Stimulated activated CD8-positive, alpha-beta memory T cell treated with anti-CD3 and anti-CD28 coated beads, Interleukin-4, amount 100 ng/mL, for 24 hours (primary cell): Measurements from ENCODE around the gene WDR87.
"Not testable (repeated sequence)": the region's sequence is repeated elsewhere in the genome, so short reads cannot be mapped to it uniquely, and the experiment has no call there.

Source experiments
- DNase-seq: peaks from one replicate; pipeline ENCODE4 v3.0.0-alpha.2; 2020; ENCODE audit warnings: low read depth

WDR87 gene

DNA sequence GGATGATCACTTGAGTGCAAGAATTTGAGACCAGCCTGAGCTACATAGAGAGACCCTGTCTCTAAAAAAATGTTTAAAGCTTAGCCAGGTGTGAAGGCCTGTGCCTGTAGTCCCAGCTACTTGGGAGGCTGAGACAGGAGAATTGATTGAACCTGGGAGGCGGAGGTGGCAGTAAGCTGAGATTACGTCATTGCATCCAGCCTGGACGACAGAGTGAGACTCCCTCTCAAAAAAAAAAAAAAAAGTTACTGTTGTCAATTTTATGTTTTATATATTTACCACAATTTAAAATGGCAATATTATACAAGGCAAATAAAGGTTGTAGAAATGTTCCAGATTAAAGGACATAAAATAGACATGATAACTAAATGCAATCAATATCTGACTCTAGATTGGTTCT is 29.2 kb downstream of the WDR87 start:
- no peak for DNase-seq

DNA sequence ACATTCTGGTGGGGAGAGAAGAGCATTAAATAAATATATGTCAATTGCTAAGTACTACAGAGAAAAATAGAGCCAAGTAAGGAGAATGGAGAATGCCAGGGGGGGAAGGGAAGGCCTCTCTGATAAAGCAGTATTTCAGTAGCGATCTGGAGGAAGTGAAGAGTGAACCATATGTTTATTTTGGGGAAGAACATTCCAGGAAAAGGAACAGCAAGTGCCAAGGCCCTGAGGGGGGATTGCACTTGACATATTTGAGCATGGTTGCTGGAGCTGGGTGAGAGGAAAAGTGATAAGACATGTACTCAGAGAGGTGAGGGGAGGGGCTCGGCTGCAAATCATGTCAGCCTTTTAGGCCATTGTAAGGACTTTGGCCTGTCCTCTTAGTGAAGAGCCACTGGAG is 30.4 kb downstream of the WDR87 start:
- DNase-seq = no peak

DNA sequence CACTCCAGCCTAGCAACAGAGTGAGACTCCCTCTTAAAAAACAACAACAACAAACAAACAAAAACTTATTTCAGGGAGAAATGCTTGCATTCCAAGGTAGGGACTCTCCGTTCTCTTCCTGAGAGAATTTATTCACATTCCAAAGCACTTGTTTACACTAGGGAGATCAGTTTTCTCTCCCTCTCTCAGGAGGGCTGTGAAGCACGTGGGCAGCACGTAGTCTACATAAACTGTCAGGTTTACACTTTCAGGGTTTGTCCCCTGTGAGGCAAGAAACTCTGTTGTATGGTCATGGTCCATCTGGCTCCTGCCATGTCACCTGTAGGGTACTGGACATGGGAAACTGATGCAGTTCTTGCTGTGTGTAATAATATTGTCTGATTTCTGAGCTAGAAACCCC is 31.6 kb downstream of the WDR87 start:
- DNase-seq = no peak

DNA sequence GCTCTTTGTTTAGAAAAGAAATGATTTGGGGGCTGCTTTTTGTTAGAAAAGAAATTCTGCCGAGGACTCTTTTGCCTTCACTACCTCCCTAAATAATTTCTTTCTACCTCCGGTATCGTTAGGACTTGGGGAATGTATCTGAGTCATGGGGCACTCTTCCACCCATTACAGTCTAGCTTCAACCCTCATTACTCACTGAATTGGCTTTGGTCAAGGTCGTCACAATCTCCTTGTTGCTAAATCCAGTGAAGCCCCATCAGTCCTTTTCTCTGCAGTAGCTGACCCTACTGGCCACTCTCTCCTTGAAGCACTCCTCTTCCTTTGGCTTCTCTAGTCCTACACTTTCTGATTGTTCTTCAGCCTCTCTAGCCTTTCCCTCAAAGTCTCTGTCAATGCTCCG is 34.0 kb downstream of the WDR87 start:
- no peak for DNase-seq

DNA sequence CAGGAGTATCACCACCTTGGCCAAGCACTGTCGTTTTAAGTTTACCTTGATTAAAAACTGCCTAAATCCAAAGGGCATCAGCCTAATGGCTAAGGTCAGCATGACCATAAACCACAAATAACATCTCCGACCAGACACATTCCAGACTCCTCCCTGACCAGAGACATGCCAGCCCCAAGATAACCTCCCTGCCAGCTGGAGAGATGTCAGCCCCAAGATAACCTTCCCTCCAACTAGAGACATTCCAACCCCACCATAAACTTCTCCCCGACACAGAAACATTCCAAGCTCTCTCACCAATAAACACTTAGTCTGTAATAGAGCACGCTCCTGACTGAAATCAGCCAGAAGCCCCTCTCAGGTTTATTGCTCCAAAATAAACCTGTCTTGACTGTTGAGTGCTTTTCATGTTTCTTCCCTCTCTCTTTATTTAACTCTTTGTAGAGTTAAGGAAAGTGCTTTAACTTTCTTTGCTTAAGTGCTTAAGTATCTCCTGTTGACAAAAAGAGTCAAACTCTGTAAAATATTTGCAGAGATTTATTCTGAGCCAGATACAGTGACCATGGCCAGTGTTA is 36.5 kb downstream of the WDR87 start:
- DNase-seq = no peak

DNA sequence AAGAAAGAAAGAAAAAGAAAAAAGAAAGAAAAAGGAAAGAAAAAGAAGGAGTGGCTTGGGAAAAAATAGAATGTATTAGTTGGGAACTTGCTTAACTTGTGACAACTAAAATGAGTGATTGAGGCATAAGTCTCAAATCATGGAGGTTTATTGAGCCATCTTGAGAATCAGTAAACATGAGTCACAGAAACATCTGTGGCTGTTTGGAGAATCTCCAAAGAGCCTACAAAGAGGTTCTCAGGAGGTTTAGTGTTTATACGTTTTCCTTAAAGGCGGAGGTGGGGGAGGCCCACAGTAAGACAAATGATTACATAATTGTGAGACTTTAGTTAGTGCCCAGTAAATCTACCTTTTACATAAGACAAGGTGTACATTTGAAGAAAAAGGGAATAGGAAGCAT is 38.6 kb downstream of the WDR87 start:
- DNase-seq = no peak

DNA sequence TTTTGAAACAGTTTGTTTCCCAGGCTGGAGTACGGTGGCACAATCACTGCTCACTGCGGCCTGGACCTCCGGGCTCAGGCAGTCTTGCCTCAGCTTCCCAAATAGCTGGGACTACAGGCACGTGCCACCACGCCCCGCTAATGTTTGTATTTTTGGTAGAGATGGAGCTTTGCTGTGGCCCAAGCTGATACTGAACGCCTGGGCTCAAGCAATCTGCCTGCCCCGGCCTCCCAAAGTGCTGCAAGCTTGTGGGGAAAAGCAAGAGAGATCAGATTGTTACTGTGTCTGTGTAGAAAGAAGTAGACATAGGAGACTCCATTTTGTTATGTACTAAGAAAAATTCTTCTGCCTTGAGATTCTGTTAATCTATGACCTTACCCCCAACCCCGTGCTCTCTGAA is 40.5 kb downstream of the WDR87 start:
- DNase-seq = not testable (repeated sequence)

DNA sequence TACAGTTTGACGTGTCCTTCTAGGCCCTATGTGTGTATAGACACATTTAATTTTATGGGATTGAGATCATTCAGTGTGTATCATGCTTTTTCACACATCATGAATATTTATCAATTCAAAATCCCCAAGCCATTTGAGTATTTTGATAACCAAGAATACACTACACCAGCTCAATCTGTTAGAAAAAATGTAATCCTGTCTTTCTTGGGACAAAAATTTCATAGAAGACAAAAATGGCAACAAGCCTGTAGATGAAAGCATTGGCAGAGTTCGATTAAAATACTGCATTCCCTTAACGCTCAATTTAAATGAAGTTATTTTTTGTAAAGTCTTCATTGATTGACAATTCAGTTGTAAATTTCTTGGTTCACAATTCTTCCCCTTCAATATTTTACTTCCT is 41.9 kb downstream of the WDR87 start:
- no peak for DNase-seq

DNA sequence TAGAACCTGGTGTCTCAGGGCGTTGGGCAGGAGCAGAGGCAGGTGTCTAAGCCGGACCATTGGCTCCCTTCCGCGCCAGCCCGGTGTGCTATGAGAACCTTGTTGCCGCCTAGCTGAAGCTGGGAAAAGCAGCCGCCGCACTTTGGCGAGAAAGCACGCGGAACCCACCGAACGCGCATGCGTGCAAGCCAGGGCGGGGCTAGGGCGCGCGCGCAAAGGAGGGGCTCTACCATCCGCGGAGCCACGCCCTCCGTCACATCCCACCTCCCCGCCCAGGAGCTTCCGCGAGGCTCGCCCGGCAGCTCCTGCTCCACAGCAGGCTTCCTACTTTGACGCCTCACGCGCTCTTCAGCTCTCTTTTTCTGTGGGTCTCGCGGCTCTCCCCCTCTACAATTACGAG is 51.3 kb downstream of the WDR87 start:
- DNase-seq = no peak

DNA sequence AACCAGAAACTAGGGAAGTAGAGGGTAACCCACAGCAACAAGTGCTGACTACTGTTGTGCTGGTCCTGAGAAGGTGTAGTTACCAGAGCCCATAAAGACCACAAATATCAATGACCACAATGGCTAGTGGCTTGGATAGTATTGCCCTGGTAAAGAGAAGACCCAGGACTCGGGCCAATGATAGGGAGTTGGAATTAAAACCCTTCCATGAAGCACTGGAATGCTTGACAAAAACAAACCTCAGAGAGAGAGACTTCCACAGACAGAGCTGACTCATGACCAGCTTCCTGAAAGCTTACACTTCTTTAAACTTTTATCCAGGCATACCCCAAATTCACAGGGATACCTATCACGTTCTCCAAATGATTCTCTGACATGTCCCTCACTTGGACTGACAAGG is 60.5 kb downstream of the WDR87 start:
- DNase-seq = no peak
